ENCODE results near the gene KRT14. TPM values are rescaled to one million over a fixed set of nuclear protein-coding genes. Genes with fewer than 3 reads are reported as not detected.
"Not testable (repeated sequence)": the region's sequence is repeated elsewhere in the genome, so short reads cannot be mapped to it uniquely, and the experiment has no call there.

The KRT14 gene
- total and polyA plus RNA-seq, 2 donors (not counting 1 experiment from before 2014, with no cell fraction given): 0.94 TPM; not detected in 1

- H3K27me3 ChIP-seq (ENCODE audit: control insufficient read depth, insufficient read depth, low read length): peaks cover 3% of the 10 kb centered on the region
- H3K36me3 ChIP-seq (ENCODE audit: control insufficient read depth, insufficient read depth, low read length): no peaks in the 10 kb centered on the region
- H4K20me1 ChIP-seq (ENCODE audit: control insufficient read depth, extremely low read depth, insufficient read depth, low read length): no peaks in the 10 kb centered on the region
- H3K27ac ChIP-seq (ENCODE audit: insufficient read depth, low read length): no peak overlapping the region
- no peak for DNase-seq (ENCODE audit: low read depth in 2 of 2)
- no peak overlapping the region for H2AFZ ChIP-seq (ENCODE audit: low read length)
- no peaks in the 10 kb centered on the region for H3K79me2 ChIP-seq (ENCODE audit: control insufficient read depth, insufficient read depth, low read length)
- no peak overlapping the region for H3K4me2 ChIP-seq (ENCODE audit: extremely low read depth, insufficient read depth, low read length)
- no peak for TF ChIP-seq EZH2 (IDR thresholded peaks at IDR 0.05; ENCODE audit: low read length, missing control alignments)
- no peak for TF ChIP-seq CTCF (conservative IDR thresholded peaks at IDR 0.05 in 1 of 2, IDR thresholded peaks at IDR 0.05 in 1 of 2; ENCODE audit: low read depth in 1 of 2, low read length in 2 of 2)
- H3K4me1 ChIP-seq (ENCODE audit: control insufficient read depth, extremely low read depth, insufficient read depth, low read length): no peaks in the 10 kb centered on the region
- no peaks in the 10 kb centered on the region for H3K9me3 ChIP-seq (ENCODE audit: control insufficient read depth, insufficient read depth, low read depth, low read length)
- no peak overlapping the region for H3K9ac ChIP-seq (ENCODE audit: insufficient read depth, low read length)
- H3K4me3 ChIP-seq (replicated peaks in 1 of 4; ENCODE audit: control extremely low read depth in 1 of 4, insufficient read depth in 1 of 4, low read depth in 3 of 4, low read length in 4 of 4): no peak overlapping the region
Measured at GRCh38 chr17:41629316-41629715, 42.6 kb upstream of the KRT14 start.

GRCh38 chr17:41628621-41629255 is 42.0 kb upstream of the KRT14 start:
- H3K4me2 ChIP-seq (ENCODE audit: extremely low read depth, insufficient read depth, low read length); H3K9me3 ChIP-seq (ENCODE audit: control insufficient read depth, insufficient read depth, low read depth, low read length); H3K27me3 ChIP-seq (ENCODE audit: control insufficient read depth, insufficient read depth, low read length); H4K20me1 ChIP-seq (ENCODE audit: control insufficient read depth, extremely low read depth, insufficient read depth, low read length); H3K9ac ChIP-seq (ENCODE audit: insufficient read depth, low read length); DNase-seq (ENCODE audit: low read depth in 2 of 2); H3K4me3 ChIP-seq (replicated peaks in 1 of 4; ENCODE audit: control extremely low read depth in 1 of 4, insufficient read depth in 1 of 4, low read depth in 3 of 4, low read length in 4 of 4); H3K79me2 ChIP-seq (ENCODE audit: control insufficient read depth, insufficient read depth, low read length); H2AFZ ChIP-seq (ENCODE audit: low read length); H3K27ac ChIP-seq (ENCODE audit: insufficient read depth, low read length); H3K36me3 ChIP-seq (ENCODE audit: control insufficient read depth, insufficient read depth, low read length); H3K4me1 ChIP-seq (ENCODE audit: control insufficient read depth, extremely low read depth, insufficient read depth, low read length): not testable (repeated sequence)

- H2AFZ ChIP-seq (ENCODE audit: low read length); H3K9me3 ChIP-seq (ENCODE audit: control insufficient read depth, insufficient read depth, low read depth, low read length); H4K20me1 ChIP-seq (ENCODE audit: control insufficient read depth, extremely low read depth, insufficient read depth, low read length); H3K79me2 ChIP-seq (ENCODE audit: control insufficient read depth, insufficient read depth, low read length); H3K27me3 ChIP-seq (ENCODE audit: control insufficient read depth, insufficient read depth, low read length); H3K4me1 ChIP-seq (ENCODE audit: control insufficient read depth, extremely low read depth, insufficient read depth, low read length); H3K27ac ChIP-seq (ENCODE audit: insufficient read depth, low read length); H3K4me3 ChIP-seq (replicated peaks in 1 of 4; ENCODE audit: control extremely low read depth in 1 of 4, insufficient read depth in 1 of 4, low read depth in 3 of 4, low read length in 4 of 4); DNase-seq (ENCODE audit: low read depth in 2 of 2); H3K36me3 ChIP-seq (ENCODE audit: control insufficient read depth, insufficient read depth, low read length); H3K4me2 ChIP-seq (ENCODE audit: extremely low read depth, insufficient read depth, low read length); H3K9ac ChIP-seq (ENCODE audit: insufficient read depth, low read length): not testable (repeated sequence)
Measured at GRCh38 chr17:41628073-41628370, 41.3 kb upstream of the KRT14 start.

GRCh38 chr17:41627316-41628072 is 40.8 kb upstream of the KRT14 start:
- no peaks in the 10 kb centered on the region for H3K4me1 ChIP-seq (ENCODE audit: control insufficient read depth, extremely low read depth, insufficient read depth, low read length)
- no peak overlapping the region for H3K9ac ChIP-seq (ENCODE audit: insufficient read depth, low read length)
- DNase-seq (ENCODE audit: low read depth in 2 of 2): no peak
- H3K36me3 ChIP-seq (ENCODE audit: control insufficient read depth, insufficient read depth, low read length): no peaks in the 10 kb centered on the region
- H4K20me1 ChIP-seq (ENCODE audit: control insufficient read depth, extremely low read depth, insufficient read depth, low read length): no peaks in the 10 kb centered on the region
- peaks cover 5% of the 10 kb centered on the region for H3K27me3 ChIP-seq (ENCODE audit: control insufficient read depth, insufficient read depth, low read length)
- H2AFZ ChIP-seq (ENCODE audit: low read length): no peak overlapping the region
- no peaks in the 10 kb centered on the region for H3K79me2 ChIP-seq (ENCODE audit: control insufficient read depth, insufficient read depth, low read length)
- no peak for TF ChIP-seq EZH2 (IDR thresholded peaks at IDR 0.05; ENCODE audit: low read length, missing control alignments)
- no peak for TF ChIP-seq CTCF (conservative IDR thresholded peaks at IDR 0.05 in 1 of 2, IDR thresholded peaks at IDR 0.05 in 1 of 2; ENCODE audit: low read depth in 1 of 2, low read length in 2 of 2)
- no peaks in the 10 kb centered on the region for H3K9me3 ChIP-seq (ENCODE audit: control insufficient read depth, insufficient read depth, low read depth, low read length)
- no peak overlapping the region for H3K4me3 ChIP-seq (replicated peaks in 1 of 4; ENCODE audit: control extremely low read depth in 1 of 4, insufficient read depth in 1 of 4, low read depth in 3 of 4, low read length in 4 of 4)
- no peak overlapping the region for H3K27ac ChIP-seq (ENCODE audit: insufficient read depth, low read length)
- H3K4me2 ChIP-seq (ENCODE audit: extremely low read depth, insufficient read depth, low read length): no peak overlapping the region

GRCh38 chr17:41626914-41627295 is 40.2 kb upstream of the KRT14 start:
- not testable (repeated sequence) for H2AFZ ChIP-seq (ENCODE audit: low read length); H3K79me2 ChIP-seq (ENCODE audit: control insufficient read depth, insufficient read depth, low read length); H3K36me3 ChIP-seq (ENCODE audit: control insufficient read depth, insufficient read depth, low read length); H3K4me1 ChIP-seq (ENCODE audit: control insufficient read depth, extremely low read depth, insufficient read depth, low read length); H3K9me3 ChIP-seq (ENCODE audit: control insufficient read depth, insufficient read depth, low read depth, low read length); DNase-seq (ENCODE audit: low read depth in 2 of 2); H4K20me1 ChIP-seq (ENCODE audit: control insufficient read depth, extremely low read depth, insufficient read depth, low read length); H3K27me3 ChIP-seq (ENCODE audit: control insufficient read depth, insufficient read depth, low read length); H3K27ac ChIP-seq (ENCODE audit: insufficient read depth, low read length); H3K4me3 ChIP-seq (replicated peaks in 1 of 4; ENCODE audit: control extremely low read depth in 1 of 4, insufficient read depth in 1 of 4, low read depth in 3 of 4, low read length in 4 of 4); H3K4me2 ChIP-seq (ENCODE audit: extremely low read depth, insufficient read depth, low read length); H3K9ac ChIP-seq (ENCODE audit: insufficient read depth, low read length)

All from fibroblast of lung (primary cell).